ENCODE measurements around the gene MMGT1. TPM values are rescaled to one million over a fixed set of nuclear protein-coding genes. Genes with fewer than 3 reads are reported as not detected.

The MMGT1 gene
- total RNA-seq (2014; rRNA removed; shearing (Covaris generic)), result 23.1 and 24.0 TPM in 2 replicates

DNA sequence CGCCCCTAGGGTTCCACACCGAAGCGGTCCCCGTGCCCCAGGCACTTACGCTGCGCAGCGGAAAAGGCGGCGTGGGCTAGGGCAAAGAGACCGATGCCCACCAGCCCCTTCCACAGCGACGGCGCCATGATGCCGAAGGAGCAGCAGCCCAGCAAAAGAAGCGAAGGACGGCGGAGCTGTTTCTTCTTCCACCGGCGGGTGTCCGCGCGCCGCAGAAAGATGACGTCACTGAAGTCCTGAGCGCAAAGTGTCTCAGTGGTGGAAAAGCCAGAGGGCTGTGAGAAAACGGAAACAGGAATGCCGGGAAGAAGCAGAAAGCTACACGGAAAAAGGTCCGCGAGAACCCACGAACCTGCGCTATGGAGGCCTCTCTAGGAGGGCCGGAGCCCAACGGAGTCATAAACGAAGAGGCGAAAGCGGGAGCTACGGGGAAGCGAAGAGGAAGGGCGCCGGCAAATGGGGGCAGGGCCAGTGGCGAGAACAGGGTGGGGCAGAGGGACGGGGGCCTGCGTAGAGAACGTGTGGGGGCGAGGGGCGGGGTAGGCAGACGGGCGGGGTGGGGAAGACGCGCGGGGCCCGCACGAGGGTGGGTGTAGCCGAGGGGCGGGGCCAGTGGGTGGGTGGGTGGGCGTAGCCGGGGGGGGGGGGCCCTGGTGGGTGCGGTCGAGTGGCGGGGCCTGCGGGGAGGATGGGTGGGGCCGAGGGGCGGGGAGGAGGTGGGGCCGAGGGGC, at the start of gene MMGT1:
MMGT1 (minus strand) TSS at position 441 of the 731 bp plus-strand sequence; CDS start at position 128, 313 bp downstream.
- peak; percentile 82 for DNase-seq (ENCODE audit: low read depth)

DNA sequence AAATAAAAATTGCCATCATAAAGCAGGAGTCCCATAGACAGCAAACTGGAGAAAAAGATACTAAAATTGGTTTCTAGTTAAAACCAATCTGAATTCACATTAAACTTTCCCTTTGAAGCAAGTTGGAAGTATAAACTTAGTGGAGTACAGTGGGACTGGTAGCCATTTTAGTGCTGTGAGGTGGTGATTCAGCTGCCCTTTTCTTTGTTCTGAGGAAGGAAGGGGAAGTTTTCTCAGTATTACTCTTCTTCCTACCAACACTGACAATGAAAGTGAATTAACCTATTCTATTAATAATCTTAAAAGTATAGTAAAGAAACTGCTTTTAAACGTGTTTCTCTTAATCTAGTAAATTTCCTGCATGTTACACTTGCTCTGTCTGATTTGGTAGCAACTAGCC, 48.1 kb upstream of the MMGT1 start:
- DNase-seq (ENCODE audit: low read depth), result no peak

DNA sequence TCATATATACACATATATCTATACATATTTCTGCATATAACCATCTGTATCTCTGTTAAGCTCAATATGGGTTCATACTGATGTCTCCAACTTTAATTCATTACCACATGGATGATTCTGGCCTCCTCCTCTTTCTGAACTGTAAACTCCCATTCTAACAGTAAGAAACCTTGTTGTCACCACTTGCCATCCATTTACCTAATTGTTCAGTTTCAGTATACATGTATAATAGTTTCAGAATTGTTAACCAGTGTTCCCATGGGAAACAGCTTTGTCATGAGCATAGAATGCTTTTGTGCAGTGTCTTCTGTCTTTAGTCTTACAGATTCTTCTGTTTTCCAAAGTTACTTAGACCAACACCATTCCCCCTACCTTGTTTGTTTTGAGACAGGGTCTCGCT, 47.4 kb upstream of the MMGT1 start:
- no peak for DNase-seq (ENCODE audit: low read depth)

DNA sequence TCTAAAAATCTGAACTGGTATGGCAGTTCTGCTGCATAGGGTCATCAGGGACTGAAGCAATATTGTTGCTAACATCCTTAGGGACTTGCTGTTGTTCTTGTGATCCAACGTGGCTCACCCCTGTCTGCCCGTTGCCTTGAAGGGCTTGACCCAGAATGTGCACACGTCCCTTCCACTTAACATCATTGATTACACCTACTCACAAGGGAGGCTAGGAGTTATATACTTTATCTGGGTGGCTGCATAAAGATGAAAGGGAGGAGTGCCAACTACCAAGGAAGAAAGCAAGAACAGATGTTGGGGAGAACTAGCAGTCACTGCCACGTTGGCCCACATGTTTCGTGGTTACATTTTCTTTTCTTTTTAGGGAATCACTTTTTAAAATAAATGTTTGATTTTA, 45.4 kb upstream of the MMGT1 start:
- no peak for DNase-seq (ENCODE audit: low read depth)

DNA sequence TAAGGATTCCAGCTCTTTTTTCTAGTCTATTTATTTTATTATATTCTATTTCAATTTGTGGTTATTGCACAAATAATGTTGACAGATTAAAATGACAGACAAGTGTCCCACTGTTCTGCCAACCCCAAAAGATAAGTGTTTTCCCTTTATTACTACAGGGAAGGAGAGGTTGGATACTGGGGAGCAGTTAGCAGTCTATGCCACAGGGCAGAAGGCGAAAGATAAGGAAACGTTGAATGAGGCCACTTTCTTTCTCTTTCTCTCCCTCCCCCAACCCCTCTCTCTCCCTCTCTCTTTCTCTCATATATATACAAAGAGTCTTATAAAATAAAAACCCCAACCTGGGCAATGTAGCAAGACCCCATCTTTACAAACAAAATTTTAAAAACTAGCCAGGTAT, 43.1 kb upstream of the MMGT1 start:
- DNase-seq (ENCODE audit: low read depth), result no peak

DNA sequence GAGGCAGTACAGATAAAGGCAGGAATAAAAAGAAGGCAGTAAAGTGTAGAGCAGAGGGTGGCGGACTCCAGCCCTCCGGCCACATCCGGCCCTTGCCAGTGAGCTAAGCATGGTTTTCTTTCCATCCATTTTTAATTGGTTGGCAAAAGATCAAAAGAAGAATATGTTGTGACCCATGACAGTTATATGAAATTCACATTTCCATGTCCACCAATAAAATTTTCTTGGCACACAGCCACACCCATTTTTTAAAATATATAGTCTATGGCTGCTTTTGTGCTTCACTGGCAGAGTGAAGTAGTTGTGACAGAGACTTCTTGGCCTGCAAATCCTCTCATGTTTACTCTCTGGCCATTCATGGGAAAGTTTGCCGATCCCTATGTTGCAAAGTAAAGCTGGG, 41.2 kb upstream of the MMGT1 start:
- no peak for DNase-seq (ENCODE audit: low read depth)

DNA sequence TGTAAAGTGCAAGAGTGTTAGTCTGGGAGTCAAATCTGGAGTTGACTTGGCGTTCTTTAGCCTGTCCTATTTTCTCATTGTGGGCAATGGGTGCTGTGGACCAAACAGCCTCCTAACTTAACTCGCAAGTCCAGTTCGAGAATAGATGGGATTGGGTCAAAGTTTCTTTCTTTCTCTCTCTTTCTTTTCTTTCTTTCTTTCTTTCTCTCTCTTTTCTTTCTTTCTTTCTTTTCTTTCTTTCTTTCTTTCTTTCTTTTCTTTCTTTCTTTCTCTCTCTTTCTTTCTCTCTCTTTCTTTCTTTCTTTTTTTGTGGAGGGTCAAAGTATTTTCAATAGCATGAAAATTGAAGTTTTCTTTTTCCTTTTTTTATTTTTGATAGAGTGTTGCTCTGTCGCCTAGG, 14.5 kb upstream of the MMGT1 start:
- no peak for DNase-seq (ENCODE audit: low read depth)

DNA sequence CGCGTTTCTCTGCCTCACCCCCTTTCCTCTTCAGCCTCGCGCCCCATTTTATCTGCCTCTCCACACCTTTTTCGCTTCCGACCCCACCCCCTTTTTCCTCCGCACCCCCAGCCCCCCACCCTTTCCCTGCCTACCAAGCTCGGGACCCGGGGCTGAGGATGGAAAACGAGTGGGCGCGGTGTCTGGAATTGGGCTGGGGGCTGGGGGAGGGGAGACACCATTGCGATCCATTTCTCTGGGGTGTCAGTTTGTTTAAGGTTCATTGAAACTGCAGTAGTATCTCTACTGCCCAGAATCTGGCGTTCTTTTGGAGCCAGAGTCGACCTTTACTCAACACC, 12.2 kb upstream of the MMGT1 start:
- DNase-seq (ENCODE audit: low read depth), result no peak

DNA sequence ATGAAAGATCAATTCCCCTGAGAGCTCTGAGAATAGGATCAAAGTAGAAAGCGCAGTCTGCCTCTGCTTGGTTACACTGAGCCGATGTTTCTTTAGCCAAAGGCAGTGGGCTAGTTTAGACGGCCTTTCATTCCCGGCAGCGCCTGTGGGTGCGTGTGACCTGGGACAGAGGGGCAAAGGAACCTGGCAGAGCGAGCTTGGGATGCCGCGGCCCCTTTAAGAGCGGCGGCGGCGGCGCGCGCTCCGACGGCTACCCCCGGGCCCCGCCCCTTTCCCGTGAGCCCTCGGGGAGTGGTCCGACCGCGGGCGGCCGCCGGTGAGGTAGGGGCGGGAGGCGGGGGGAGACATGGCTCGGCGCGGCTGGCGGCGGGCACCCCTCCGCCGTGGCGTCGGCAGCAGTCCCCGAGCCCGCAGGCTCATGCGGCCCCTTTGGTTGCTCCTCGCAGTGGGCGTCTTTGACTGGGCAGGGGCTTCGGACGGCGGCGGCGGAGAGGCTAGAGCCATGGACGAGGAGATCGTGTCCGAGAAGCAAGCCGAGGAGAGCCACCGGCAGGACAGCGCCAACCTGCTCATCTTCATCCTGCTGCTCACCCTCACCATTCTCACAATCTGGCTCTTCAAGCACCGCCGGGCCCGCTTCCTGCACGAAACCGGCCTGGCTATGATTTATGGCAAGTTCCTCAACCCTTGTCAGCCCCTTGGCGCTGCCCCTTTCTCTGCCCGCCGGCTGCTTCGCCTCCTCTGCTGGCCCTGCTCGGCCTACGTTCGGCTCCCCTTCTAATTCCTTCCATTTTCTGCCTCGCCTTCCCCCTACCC, 11.6 kb upstream of the MMGT1 start, which contains the start of gene SLC9A6:
SLC9A6 (plus strand) TSS at position 279 of the 816 bp plus-strand sequence; CDS start at position 503, 224 bp downstream.
- DNase-seq (ENCODE audit: low read depth), result peak; percentile 67

DNA sequence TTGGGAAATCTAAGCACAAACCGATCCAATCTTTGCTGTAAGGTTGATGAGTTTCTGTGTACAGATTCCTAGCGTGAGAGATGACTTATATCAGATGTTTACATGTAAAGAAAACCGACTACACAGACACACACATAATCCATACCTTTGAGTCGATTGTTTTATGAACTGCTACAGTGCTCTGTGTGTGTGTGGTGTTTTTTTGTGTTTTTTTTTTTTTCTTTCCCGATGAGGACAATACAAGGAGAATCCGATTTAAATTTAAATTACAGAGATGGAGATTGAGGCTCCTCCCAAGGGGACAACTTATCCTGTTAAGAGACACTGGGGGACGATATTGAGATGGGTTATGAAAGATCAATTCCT, 11.0 kb upstream of the MMGT1 start:
- DNase-seq (ENCODE audit: low read depth), result no peak

DNA sequence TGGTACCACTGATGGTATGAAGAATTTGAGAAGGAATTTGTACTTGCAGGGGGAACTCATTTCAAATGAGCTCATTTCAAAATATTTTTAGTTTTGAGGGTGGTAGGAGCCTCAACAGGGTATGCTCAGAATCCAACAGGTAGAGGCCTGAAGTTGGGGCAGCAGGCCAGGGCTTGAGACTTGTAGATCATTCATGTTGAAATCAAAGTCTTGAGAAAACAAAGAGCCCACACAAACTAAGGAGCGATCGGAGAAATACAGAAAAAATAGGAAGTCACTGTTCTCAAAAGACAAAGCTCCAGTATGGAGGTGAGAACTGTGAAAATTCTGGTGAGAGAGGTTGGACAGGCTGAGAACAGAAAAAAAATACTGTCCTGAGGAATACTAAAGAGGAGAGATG, 10.5 kb upstream of the MMGT1 start:
- DNase-seq (ENCODE audit: low read depth), result no peak

DNA sequence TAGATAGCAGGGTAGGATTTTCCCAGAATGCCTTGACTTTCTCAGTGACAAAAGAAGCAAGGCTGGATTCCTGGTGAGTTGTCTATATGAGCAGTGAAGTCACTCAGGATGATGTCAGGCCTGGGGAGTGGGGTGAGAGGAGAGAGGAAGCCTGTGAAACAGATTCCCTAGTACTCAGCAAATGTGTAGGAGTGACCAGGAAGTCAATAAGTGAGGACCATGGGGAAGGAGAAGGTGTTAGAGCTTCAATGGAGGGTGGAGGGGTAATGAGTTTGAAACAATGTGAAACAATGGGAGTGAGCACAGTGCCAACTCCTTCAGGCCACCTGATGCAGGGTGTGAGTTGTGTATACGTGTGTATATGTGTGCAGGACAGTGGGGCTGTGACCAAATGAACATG, 9.1 kb upstream of the MMGT1 start:
- DNase-seq (ENCODE audit: low read depth), result no peak

DNA sequence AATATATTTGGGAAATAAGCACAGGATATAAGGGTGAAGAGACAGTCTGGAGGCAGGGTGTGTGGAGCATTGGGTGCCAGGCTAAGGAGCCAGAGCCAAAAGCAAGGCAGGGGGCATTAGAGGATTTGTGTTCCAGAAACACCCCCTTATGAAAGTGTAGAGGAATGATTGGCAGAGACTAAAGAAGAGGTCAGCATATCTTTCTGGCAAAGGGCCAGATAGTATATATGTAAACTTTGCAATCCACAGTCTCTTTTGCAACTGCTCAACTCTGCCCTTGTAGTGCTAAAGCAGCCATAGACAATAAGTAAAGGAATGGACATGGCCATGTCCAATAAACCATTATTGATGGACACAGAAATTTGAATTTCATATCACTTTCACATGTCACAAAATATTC, 7.9 kb upstream of the MMGT1 start:
- no peak for DNase-seq (ENCODE audit: low read depth)

DNA sequence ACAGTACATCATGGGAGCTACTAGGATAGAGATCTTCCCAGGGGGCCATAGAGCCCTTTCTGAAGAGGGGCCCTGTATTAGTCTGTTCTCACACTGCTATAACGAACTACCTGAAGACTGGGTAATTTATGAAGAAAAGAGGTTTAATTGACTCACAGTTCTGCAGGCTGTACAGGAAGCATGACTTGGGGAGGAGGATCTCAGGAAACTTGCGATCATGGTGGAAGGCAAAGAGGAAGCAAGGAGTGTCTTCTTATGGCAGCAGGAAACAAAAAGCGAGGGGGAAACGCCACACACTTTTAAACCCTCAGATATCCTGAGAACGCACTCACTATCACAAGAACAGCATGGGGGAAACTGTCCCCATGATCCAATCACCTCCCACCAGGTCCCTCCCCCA, 7.2 kb upstream of the MMGT1 start:
- DNase-seq (ENCODE audit: low read depth), result no peak

DNA sequence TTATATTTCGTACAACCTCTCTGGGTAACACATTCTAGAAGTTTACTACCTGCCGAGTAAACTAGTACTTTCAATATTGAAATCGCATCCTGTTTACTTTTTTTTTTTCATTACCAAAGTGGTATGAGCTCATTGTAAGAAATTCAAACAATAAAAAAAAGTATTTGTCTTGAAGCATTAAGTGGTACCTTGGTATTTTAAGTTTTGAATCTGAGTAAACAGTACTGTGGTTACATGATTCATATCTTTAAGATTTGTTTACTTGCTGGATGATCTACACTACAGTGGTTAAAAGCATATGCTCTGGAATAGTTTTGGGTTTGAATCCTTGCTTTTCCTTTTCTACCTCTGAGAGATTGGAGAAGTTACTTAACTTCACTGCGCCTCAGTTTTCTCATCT, 3.8 kb upstream of the MMGT1 start:
- DNase-seq (ENCODE audit: low read depth), result no peak

DNA sequence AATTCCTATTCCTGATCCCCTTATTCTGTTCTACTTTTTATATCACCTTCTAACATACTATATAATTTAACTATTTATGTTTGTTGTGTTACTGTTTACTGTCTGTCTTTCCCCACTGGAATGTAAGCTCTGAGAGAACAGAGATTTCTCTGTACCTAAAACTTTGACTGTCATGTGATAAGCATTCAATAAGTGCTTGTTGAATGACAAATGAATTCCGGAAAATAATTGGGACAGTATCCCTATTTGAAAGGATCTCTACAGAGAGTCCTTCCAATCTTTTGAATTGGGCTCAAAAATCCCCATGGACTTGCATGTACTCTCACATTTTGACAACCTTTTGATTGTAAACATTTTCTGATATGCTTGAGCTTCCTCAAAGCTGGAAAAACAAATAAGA, 1.6 kb upstream of the MMGT1 start:
- no peak for DNase-seq (ENCODE audit: low read depth)

DNA sequence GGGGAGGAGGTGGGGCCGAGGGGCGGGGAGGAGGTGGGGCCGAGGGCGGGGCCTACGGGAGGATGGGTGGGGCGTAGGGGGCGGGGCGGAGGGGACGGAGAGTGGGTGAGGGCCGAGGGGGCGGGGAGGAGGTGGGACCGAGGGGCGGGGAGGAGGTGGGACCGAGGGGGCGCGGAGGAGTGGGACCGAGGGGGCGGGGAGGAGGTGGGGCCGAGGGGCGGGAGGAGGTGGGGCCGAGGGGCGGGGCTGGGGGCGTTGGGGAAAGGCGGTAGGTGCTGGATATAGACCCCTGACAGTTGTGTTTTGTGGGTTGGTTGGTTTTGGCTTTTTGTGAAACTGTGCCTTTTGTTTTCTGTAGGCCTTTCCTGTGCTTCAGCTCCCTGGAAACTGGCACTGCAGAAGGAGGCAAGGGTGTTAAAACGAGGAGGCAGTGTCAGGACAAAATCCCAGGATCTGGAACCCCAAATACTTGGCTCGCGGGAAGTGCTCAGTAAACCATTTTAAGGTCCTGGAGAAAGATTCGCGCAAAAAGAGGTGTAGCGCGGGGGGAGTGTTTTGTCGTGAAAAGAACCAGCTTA, 580 bp upstream of the MMGT1 start:
- DNase-seq (ENCODE audit: low read depth), result peak; percentile 73

DNA sequence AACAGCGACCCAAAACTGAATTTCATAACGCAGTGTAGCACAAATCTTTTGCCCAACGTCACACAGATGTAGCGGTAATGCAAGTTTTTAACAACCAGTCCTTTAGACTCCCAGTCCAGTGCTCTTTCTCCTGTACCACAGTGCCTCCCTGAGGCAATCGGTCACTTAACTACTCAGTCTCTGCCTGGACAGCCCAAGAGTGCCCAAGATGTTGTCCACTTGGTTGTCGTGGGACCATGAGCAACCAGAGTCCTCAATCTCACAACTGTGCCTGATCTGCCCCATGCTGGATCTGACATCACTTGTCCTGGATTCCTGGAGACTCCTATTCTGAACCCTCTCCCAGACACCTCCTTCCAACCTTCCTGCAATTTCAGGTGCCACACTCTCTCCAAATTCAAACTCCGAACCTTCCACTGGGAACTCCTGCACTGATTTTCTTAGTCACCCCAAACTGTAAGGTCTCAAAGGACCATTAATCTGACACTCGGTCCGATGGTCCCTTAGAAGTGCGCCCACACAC, 702 bp downstream of the MMGT1 start:
- peak; percentile 3 for DNase-seq (ENCODE audit: low read depth)

DNA sequence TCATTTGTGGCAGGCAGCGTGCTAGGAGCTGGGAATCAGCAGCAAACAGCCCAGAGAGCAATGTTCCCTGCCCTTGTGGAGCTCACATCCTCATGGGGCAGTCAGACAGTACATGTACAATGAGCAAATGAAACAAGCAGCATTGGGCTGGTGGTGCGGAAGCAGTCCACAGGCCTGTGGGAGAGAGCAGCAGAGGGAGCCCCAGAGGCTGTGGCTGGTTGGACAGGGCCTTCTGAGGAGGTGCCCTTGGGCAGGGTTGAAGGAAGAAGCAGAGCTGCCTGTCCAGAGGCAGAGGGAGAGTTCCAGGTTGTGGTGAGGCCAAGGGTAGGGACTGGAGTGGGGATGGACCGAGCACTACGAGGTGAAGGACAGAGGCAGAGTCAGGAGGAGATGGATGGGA, 22.5 kb downstream of the MMGT1 start:
- no peak for DNase-seq (ENCODE audit: low read depth)

DNA sequence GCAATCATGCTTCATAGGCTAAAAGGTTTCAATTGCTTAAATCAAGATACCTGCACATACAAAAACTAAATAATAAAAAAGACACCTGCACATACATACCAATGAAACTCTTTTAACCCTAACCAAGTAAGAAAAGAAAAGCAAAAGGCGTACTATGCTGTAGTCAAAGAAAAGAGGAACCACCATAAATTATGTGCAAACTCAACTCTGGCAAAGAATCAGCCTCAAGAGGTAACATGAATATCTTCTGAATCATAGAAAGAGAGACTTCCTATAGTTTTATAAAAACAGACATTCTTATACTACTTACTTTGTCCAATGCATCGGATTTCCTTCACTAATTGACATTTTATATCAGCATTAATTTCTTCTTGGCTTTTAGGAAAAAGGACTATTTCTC, 29.3 kb downstream of the MMGT1 start:
- no peak for DNase-seq (ENCODE audit: low read depth)

DNA sequence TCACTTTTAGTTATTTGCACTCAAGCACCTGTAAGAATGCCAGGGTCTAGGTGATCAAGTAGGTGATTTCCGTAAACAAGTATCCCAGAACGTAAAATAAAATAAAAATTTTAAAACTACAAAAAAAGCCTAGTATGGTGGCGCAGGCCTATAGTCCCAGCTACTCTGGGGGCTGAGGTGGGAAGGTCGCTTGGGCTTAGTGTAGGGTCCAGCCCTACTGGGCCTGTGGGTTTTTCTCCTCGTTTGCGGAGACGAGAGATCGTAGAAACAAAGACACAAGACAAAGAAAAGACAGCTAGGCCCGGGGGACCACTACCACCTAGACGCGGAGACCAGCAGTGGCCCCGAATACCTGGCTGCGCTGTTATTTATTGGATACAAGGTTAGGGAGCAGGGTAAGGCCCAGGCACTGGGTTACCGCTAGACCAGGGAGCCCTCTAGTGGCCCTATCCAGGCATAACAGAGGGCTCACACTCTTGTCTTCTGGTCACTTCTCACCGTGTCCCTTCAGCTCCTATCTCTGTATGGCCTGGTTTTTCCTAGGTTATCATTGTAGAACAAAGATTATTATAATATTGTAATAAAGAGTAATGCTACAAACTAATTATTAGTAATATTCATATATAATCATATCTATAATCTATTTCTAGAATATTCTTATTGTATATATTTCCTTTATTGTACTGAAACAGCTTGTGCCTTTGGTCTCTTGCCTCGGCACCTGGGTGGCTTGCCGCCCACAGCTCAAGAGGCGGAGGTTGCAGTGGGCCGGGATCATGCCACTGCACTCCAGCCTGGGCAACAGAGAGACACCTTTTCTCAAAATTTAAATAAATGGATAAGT, 41.9 kb downstream of the MMGT1 start:
- DNase-seq (ENCODE audit: low read depth), result peak; percentile 34

DNA sequence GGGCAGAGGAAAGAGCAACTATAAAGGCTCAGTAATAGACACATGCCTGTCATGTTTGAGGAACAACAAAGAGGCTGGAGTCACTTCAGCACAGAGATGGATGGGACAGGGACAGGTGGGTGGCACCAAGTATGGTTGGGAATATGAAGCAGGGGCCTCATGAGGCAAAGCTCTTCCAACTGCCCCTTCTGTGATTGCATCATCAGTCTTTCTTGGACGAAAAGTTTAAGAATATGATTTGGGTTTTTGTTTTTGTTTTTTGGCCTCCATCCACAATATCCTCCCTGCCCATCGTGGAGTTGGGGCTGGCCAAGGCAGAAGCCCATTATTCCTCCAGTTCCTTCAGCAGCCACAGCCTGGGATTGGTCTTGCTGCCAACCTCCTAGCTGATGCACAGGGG, 45.9 kb downstream of the MMGT1 start:
- DNase-seq (ENCODE audit: low read depth), result no peak

Data from Daoy (cell line).